ENCODE measurements around the gene THAP3.

GRCh38 chr1:6599141-6599975, 25.3 kb upstream of the THAP3 start:
- no peak for TF ChIP-seq CTCF (conservative IDR thresholded peaks at IDR 0.05; ENCODE audit: low read length)
- no peak for TF ChIP-seq EZH2phosphoT487 (IDR thresholded peaks at IDR 0.05; ENCODE audit: borderline replicate concordance)
